HG03108 (cell line): ENCODE data around the gene RNF224.

Experiments used
- ATAC-seq: cut with Tn5 transposase; IDR thresholded peaks from one replicate; pipeline ENCODE4 v1.9.1; 2021; ENCODE audit warnings: moderate library complexity; ENCODE audit not compliant: unreplicated experiment

Gene RNF224

GRCh38 chr9:137213160-137214060 lies 13.9 kb upstream of the RNF224 start:
- ATAC-seq = no peak

GRCh38 chr9:137214620-137215019 lies 12.7 kb upstream of the RNF224 start:
- ATAC-seq = no peak

GRCh38 chr9:137215196-137215986 lies 11.9 kb upstream of the RNF224 start:
- no peak for ATAC-seq

GRCh38 chr9:137216188-137216965 lies 10.9 kb upstream of the RNF224 start:
- ATAC-seq = no peak

- ATAC-seq = no peak
Measured at GRCh38 chr9:137217276-137218211, 9.8 kb upstream of the RNF224 start.

- no peak for ATAC-seq
Measured at GRCh38 chr9:137218212-137218753, 9.0 kb upstream of the RNF224 start.

GRCh38 chr9:137218754-137219271 lies 8.5 kb upstream of the RNF224 start:
- ATAC-seq = no peak

- no peak for ATAC-seq
Measured at GRCh38 chr9:137219757-137220316, 7.5 kb upstream of the RNF224 start.

- ATAC-seq = no peak
Measured at GRCh38 chr9:137220317-137221094, 6.8 kb upstream of the RNF224 start.

GRCh38 chr9:137221095-137221505 lies 6.2 kb upstream of the RNF224 start:
- ATAC-seq = no peak

GRCh38 chr9:137221506-137222111 lies 5.7 kb upstream of the RNF224 start:
- ATAC-seq = no peak

GRCh38 chr9:137222190-137223077 lies 4.9 kb upstream of the RNF224 start, which contains the start of gene RNF208:
TSS of gene RNF208 (minus strand) at chr9:137222240. CDS start at chr9:137221212, 1,028 bp downstream.
- peak; percentile 4 for ATAC-seq

GRCh38 chr9:137223078-137223970 lies 4.0 kb upstream of the RNF224 start:
- peak; percentile 76 for ATAC-seq

- no peak for ATAC-seq
Measured at GRCh38 chr9:137224830-137225694, 2.2 kb upstream of the RNF224 start, which contains the start of gene CYSRT1. TSS of gene CYSRT1 (plus strand) at chr9:137225174. CDS start at chr9:137225622, 448 bp downstream.
